GM12892 (cell line): ENCODE results near the gene AGFG2.

Experiments
- POLR2A ChIP-seq: IDR thresholded peaks from 2 replicates; pipeline ENCODE4 v1.6.1; 2011; ENCODE audit warnings: low read depth, low read length, control low read depth
- POLR2AphosphoS5 ChIP-seq: IDR thresholded peaks from 2 replicates; pipeline ENCODE4 v1.6.1; 2011; ENCODE audit warnings: low read depth, low read length, control low read depth

GRCh38 chr7:100561491-100562194, 22.6 kb downstream of the AGFG2 start:
- TF ChIP-seq POLR2AphosphoS5: no peak
- TF ChIP-seq POLR2A: no peak
